ENCODE data around the gene NRG3. TPM values are rescaled to one million over a fixed set of nuclear protein-coding genes. Genes with fewer than 3 reads are reported as not detected.

Gene NRG3
- total RNA-seq, 4 donors from 2014 or later, result 0.20 to 1.1 (median 0.84) TPM; not detected in 1

DNA sequence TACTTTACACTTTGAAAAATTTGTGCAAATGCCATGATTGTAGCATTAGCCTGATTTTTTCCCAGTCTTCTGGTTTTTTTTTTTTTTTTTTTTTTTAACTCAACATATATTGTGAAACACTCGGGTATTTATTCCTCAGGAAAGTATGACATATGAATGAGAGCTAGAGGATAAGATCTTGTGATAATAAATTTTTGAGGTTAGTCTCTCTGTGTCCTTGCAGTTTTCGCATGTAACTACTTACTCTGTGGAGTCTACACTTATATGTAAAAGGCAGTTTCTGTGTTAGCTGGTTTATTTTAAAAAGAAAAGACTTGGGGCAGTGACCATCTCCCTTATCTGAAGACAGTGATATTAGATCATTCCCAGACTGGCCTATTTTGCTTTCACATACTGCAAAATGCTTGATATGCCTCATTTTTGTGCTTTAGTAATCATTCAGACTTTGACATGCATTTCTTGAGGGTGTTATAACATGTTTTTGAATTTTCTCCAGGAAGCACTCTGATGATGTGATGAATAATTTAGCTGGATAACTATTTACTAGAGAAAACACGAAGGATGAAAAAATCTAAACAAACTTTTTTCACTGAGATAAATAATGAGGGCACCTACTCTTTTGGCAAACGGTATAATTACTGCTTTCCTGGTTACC, 371.0 kb downstream of the NRG3 start:
- H3K36me3 ChIP-seq, result no peaks in the 10 kb centered on the region
- peaks cover 0 to 7% (median 0%) of the 10 kb centered on the region in 4 donors for H3K9me3 ChIP-seq
- DNase-seq (ENCODE audit: low spot score in 2 of 2), result no peak
- WGBS, 2 donors, result 62 to 70% methylated on average over 4 of the region's 4 CpGs
- TF ChIP-seq, protein P1, sequence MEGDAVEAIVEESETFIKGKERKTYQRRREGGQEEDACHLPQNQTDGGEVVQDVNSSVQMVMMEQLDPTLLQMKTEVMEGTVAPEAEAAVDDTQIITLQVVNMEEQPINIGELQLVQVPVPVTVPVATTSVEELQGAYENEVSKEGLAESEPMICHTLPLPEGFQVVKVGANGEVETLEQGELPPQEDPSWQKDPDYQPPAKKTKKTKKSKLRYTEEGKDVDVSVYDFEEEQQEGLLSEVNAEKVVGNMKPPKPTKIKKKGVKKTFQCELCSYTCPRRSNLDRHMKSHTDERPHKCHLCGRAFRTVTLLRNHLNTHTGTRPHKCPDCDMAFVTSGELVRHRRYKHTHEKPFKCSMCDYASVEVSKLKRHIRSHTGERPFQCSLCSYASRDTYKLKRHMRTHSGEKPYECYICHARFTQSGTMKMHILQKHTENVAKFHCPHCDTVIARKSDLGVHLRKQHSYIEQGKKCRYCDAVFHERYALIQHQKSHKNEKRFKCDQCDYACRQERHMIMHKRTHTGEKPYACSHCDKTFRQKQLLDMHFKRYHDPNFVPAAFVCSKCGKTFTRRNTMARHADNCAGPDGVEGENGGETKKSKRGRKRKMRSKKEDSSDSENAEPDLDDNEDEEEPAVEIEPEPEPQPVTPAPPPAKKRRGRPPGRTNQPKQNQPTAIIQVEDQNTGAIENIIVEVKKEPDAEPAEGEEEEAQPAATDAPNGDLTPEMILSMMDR (IDR thresholded peaks at IDR 0.05), result no peak
- no peak for TF ChIP-seq EP300 (IDR thresholded peaks at IDR 0.05)
- TF ChIP-seq POLR2A (IDR thresholded peaks at IDR 0.05), result no peak
- H3K27ac ChIP-seq, result no peak overlapping the region
- H3K4me1 ChIP-seq, result no peaks in the 10 kb centered on the region
- peaks cover 0 to 2% of the 10 kb centered on the region in 2 donors for H3K27me3 ChIP-seq
- H3K4me3 ChIP-seq, result no peak overlapping the region

DNA sequence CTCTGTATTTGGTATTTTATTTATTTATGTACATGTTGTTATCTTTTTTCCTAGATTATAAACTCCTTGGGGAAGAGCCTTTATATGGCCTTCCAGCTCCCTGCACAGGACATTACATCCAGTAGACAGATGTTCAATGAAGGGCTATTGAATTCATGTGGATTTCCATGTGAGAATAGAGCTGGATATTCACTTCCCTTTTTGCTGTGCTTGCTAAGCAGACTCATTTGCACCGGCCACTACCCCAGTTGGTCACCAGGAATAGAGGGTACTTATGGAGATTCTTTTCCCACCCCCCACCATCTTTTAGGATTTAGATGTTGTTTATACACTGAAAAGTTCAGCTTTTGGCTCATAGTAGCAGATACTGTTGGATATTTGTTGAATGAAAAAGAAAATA, 374.1 kb downstream of the NRG3 start:
- H3K27ac ChIP-seq, result no peak overlapping the region
- TF ChIP-seq POLR2A (IDR thresholded peaks at IDR 0.05) (no peak), EP300 (IDR thresholded peaks at IDR 0.05) (no peak)
- TF ChIP-seq, protein P1 (IDR thresholded peaks at IDR 0.05), result no peak
- DNase-seq (ENCODE audit: low spot score in 2 of 2), result no peak
- 61 to 72% methylated on average over 1 of the region's 1 CpG for WGBS, 2 donors
- no peak overlapping the region for H3K4me3 ChIP-seq
- H3K9me3 ChIP-seq, result no peaks in the 10 kb centered on the region
- no peaks in the 10 kb centered on the region for H3K4me1 ChIP-seq
- H3K36me3 ChIP-seq, result no peaks in the 10 kb centered on the region
- peaks cover 0 to 2% of the 10 kb centered on the region in 2 donors for H3K27me3 ChIP-seq

- no peaks in the 10 kb centered on the region for H3K4me1 ChIP-seq
- WGBS, 2 donors, result 41 to 58% methylated on average over 8 of the region's 8 CpGs
- no peak for DNase-seq (ENCODE audit: low spot score in 2 of 2)
- no peaks in the 10 kb centered on the region for H3K36me3 ChIP-seq
- no peak overlapping the region for H3K4me3 ChIP-seq
- H3K27ac ChIP-seq, result no peak overlapping the region
- no peaks in the 10 kb centered on the region for H3K9me3 ChIP-seq
- TF ChIP-seq POLR2A (IDR thresholded peaks at IDR 0.05) (no peak), EP300 (IDR thresholded peaks at IDR 0.05) (no peak)
- TF ChIP-seq, protein P1 (IDR thresholded peaks at IDR 0.05), result no peak
- peaks cover 0 to 2% of the 10 kb centered on the region in 2 donors for H3K27me3 ChIP-seq
Observed at GRCh38 chr10:82251222-82251906, 376.4 kb downstream of the NRG3 start.

DNA sequence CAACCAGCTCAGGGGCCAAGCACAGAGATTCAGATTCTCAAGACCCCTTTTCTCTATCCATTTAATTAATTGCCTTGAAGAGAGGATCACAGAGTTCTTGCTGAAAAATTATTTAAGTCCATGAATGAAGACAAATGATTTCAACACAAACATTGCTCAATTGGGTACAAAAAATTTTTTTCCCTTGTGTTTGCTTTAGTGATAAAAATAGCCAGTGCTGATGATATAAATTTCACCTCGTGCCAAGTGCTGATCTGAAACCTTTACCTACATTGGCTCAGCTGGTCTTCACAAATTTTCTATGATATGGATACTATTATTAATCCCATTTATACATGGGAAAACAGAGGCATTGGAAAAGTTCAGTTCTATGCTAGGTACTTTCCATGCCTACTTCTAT, 377.1 kb downstream of the NRG3 start:
- Histone ChIP-seq H3K36me3 (no peaks in the 10 kb centered on the region), H3K9me3 (no peaks in the 10 kb centered on the region), H3K27me3 (peaks cover 0 to 2% of the 10 kb centered on the region in 2 donors), H3K4me3 (no peak overlapping the region), H3K27ac (no peak overlapping the region), H3K4me1 (no peaks in the 10 kb centered on the region)
- no peak for DNase-seq (ENCODE audit: low spot score in 2 of 2)
- WGBS, 2 donors, result 60 to 69% methylated on average over 1 of the region's 1 CpG
- TF ChIP-seq POLR2A (IDR thresholded peaks at IDR 0.05) (no peak), EP300 (IDR thresholded peaks at IDR 0.05) (no peak)
- TF ChIP-seq, protein P1 (IDR thresholded peaks at IDR 0.05), result no peak

DNA sequence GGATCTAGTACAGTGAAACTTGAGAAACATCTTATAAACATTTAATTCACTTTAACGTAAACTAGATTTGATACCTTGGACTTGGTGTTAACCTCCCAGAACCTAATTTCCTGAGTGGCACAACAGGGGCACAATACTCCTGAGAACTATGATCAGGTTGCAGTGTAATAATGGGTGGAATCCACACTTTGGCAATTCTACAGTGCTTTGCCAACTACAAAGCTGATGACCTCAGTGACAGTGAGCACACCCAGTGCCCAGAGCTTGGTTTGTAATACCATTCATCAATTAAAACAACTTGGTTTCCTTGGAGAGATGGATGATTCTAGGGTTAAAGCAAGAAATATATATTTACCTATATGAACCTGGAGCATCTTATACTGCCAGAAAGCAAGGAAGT, 379.2 kb downstream of the NRG3 start:
- Histone ChIP-seq H3K27ac (no peak overlapping the region), H3K36me3 (no peaks in the 10 kb centered on the region), H3K9me3 (no peaks in the 10 kb centered on the region), H3K27me3 (peaks cover 0 to 2% of the 10 kb centered on the region in 2 donors), H3K4me1 (no peaks in the 10 kb centered on the region), H3K4me3 (no peak overlapping the region)
- no peak for DNase-seq (ENCODE audit: low spot score in 2 of 2)
- 89% methylated on average over 1 of the region's 1 CpG for WGBS, 2 donors
- TF ChIP-seq, protein P1 (IDR thresholded peaks at IDR 0.05), result no peak
- TF ChIP-seq POLR2A (IDR thresholded peaks at IDR 0.05), result no peak
- no peak for TF ChIP-seq EP300 (IDR thresholded peaks at IDR 0.05)

All from tibial nerve (tissue), 4 donors.